ENCODE data around the gene PRRX1.

The PRRX1 gene

DNA sequence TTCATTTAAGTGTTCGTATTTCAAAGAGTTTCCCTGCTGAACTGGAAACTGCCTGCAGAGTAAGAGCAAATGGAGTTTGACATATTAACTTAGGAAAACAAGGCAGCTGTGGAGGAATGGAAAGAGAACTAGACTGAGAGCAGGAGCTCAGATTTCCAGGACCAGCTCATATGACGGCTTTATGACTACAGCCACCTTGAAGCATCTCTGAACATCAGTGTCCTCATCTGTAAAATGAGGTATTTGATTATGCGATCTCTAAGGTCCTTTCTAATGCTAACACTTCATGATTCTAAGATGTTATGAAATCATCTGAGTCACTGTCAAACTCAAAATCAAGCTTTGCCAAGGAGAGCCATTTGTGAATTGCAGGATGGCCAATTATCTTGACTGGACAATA is 112.3 kb downstream of the PRRX1 start:
- no peak for DNase-seq

DNA sequence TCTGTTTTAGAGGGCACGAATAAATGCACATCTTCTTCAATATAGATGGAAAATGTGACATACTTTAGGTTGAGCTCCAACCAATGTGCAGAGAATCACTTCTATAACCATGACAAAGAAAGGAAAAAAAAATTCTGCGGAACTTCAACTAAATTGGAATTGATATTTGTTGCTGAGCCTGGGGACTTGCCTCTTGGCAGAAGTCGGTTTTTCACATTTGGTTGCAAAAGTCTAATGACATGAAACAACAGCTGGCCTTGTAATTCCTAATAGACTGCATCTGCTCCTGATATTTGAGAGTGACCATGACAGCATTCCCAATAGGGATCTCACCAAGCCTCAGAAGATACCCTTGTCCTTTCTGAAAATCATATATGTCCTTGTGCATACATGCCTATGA is 112.8 kb downstream of the PRRX1 start:
- no peak for DNase-seq

All from activated CD4-positive, alpha-beta T cell treated with anti-CD3 and anti-CD28 coated beads for 4 hours (primary cell).